Chondrocyte (in vitro differentiated cells): ENCODE measurements around the gene YAP1. TPM values are rescaled to one million over a fixed set of nuclear protein-coding genes. Genes with fewer than 3 reads are reported as not detected.
A peak's percentile ranks its signal among the peaks of the same experiment; 100 is the strongest.

Source experiments
- DNase-seq: peaks from one replicate; pipeline ENCODE4 v3.0.0; 2021; ENCODE audit warnings: mixed read lengths, low spot score
- H3K27ac Mint-ChIP-seq: one replicate; pipeline ENCODE4 v1.8.0; 2021; ENCODE audit warnings: mild to moderate bottlenecking, moderate library complexity, mixed read lengths; ENCODE audit not compliant: unreplicated experiment
- H3K27me3 Mint-ChIP-seq: 2 replicates; pipeline ENCODE4 v1.8.0; 2021; ENCODE audit warnings: low read depth, mixed read lengths
- H3K36me3 Mint-ChIP-seq: 2 replicates; pipeline ENCODE4 v1.8.0; 2021; ENCODE audit warnings: low read depth, mixed read lengths
- H3K4me1 Mint-ChIP-seq: 2 replicates; pipeline ENCODE4 v1.8.0; 2021; ENCODE audit warnings: low read depth, mild to moderate bottlenecking, mixed read lengths
- H3K4me3 Mint-ChIP-seq: one replicate; pipeline ENCODE4 v1.8.0; 2021; ENCODE audit warnings: mild to moderate bottlenecking, moderate library complexity, mixed read lengths; ENCODE audit not compliant: unreplicated experiment
- H3K9me3 Mint-ChIP-seq: 2 replicates; pipeline ENCODE4 v1.8.0; 2021; ENCODE audit warnings: low read depth, mixed read lengths
- total RNA-seq: library from RNA; stranded (reverse); gene quantifications from 3 replicates; pipeline ENCODE4 v1.2.1, GENCODE V29; 2021
- TF ChIP-seq, protein P1 (sequence below): fragments of 200-600 bp; sonication (generic); IDR thresholded peaks from 2 replicates; pipeline ENCODE4 v1.5.0; 2021; ENCODE audit warnings: antibody characterized with exemption, mild to moderate bottlenecking, moderate library complexity

YAP1 gene
- total RNA-seq, 1 donor from 2014 or later = 114 TPM

DNA sequence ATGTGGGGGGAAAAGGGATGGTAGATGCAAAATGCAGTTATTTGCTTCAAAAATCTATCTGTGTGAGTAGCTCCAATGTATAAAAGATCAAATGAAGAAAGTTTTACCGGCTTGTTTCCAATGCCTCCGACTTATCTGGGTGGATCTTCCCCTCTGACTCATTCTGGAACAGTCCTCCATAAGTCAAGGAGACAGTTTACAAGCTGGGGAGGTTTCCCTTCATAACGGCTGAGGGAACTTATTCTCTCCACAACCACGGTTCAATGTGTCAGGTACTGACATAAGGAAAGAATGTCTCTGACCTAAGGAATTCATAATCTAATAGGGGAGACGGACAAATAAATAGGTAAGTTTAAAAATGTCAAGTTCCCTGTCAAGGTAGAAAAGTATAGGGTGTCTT lies 157.4 kb downstream of the YAP1 start:
- peaks cover 27% of the 10 kb centered on the region for H3K4me1 Mint-ChIP-seq
- TF ChIP-seq, protein P1, sequence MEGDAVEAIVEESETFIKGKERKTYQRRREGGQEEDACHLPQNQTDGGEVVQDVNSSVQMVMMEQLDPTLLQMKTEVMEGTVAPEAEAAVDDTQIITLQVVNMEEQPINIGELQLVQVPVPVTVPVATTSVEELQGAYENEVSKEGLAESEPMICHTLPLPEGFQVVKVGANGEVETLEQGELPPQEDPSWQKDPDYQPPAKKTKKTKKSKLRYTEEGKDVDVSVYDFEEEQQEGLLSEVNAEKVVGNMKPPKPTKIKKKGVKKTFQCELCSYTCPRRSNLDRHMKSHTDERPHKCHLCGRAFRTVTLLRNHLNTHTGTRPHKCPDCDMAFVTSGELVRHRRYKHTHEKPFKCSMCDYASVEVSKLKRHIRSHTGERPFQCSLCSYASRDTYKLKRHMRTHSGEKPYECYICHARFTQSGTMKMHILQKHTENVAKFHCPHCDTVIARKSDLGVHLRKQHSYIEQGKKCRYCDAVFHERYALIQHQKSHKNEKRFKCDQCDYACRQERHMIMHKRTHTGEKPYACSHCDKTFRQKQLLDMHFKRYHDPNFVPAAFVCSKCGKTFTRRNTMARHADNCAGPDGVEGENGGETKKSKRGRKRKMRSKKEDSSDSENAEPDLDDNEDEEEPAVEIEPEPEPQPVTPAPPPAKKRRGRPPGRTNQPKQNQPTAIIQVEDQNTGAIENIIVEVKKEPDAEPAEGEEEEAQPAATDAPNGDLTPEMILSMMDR = no peak
- no peak for DNase-seq
- H3K27ac Mint-ChIP-seq = peak overlapping the region; percentile 23
- no peaks in the 10 kb centered on the region for H3K27me3 Mint-ChIP-seq
- no peaks in the 10 kb centered on the region for H3K36me3 Mint-ChIP-seq
- peak overlapping the region; percentile 58 for H3K4me3 Mint-ChIP-seq
- no peaks in the 10 kb centered on the region for H3K9me3 Mint-ChIP-seq

- Mint-ChIP-seq H3K36me3 (no peaks in the 10 kb centered on the region), H3K27ac (peak overlapping the region; percentile 23), H3K9me3 (no peaks in the 10 kb centered on the region), H3K4me1 (peaks cover 28% of the 10 kb centered on the region), H3K4me3 (peak overlapping the region; percentile 58), H3K27me3 (no peaks in the 10 kb centered on the region)
- TF ChIP-seq, protein P1 = peak; percentile 69
- DNase-seq = no peak
These were observed 158.1 kb downstream of the YAP1 start for GRCh38 chr11:102268083-102268984.

GRCh38 chr11:102268985-102269470 lies 158.8 kb downstream of the YAP1 start:
- TF ChIP-seq, protein P1 = peak; percentile 33
- peak overlapping the region; percentile 58 for H3K4me3 Mint-ChIP-seq
- no peak for DNase-seq
- no peak overlapping the region for H3K27ac Mint-ChIP-seq
- no peaks in the 10 kb centered on the region for H3K9me3 Mint-ChIP-seq
- H3K27me3 Mint-ChIP-seq = no peaks in the 10 kb centered on the region
- H3K4me1 Mint-ChIP-seq = peaks cover 29% of the 10 kb centered on the region
- H3K36me3 Mint-ChIP-seq = no peaks in the 10 kb centered on the region

GRCh38 chr11:102269927-102270326 lies 159.7 kb downstream of the YAP1 start:
- Mint-ChIP-seq H3K9me3 (no peaks in the 10 kb centered on the region), H3K4me3 (no peak overlapping the region), H3K27ac (no peak overlapping the region), H3K36me3 (no peaks in the 10 kb centered on the region), H3K4me1 (peaks cover 29% of the 10 kb centered on the region), H3K27me3 (no peaks in the 10 kb centered on the region)
- no peak for DNase-seq
- TF ChIP-seq, protein P1 = no peak

DNA sequence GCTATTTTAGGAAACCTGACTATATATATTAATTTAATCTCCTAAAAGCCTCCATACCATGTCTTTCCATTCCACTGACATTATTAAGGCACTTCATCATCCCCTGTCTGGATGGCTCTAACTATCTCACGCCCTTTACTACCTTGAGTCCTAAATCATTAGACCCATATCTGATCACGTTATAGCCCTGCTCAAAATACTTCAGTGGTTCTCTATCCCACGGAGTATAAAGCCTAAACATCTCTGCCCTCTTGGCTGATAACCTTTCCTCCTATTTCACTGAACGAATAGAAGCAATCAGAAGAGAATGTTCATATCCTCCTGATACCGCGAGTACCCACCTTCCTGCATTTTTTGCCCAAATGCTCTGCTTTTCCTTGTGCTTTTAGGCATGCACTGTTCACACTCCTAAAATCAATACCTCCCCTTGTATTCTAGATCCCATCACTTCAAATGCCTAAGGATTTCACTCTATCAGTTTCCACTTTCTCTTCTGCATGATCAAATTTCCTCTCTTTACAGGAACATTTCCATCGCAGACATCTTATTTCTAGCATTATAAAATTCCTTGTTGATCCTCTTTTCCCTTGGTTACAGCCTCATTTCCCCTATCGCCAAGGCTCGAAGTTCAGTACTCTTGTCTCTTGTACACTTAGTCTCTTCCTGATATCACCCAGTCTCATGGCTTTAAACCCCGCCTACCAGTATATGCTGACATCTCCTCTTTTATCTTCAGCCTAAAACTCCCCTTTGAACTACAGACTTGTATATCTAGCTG lies 162.0 kb downstream of the YAP1 start:
- Mint-ChIP-seq H3K4me3 (no peak overlapping the region), H3K36me3 (no peaks in the 10 kb centered on the region), H3K27ac (no peak overlapping the region), H3K4me1 (peaks cover 43% of the 10 kb centered on the region), H3K9me3 (no peaks in the 10 kb centered on the region), H3K27me3 (no peaks in the 10 kb centered on the region)
- DNase-seq = no peak
- TF ChIP-seq, protein P1 = no peak
